OCI-LY3 (cell line): Measurements from ENCODE around the gene HYAL1.

Experiments
- CTCF ChIP-seq: fragments of 200-600, 300-600 bp; sonication (generic); IDR thresholded peaks from 2 replicates; pipeline ENCODE4 v1.5.1; 2014; ENCODE audit warnings: antibody characterized with exemption, low read length, low read depth
- EZH2phosphoT487 ChIP-seq: fragments of 200-600 bp; shearing (Covaris generic); IDR thresholded peaks from 2 replicates; pipeline ENCODE4 v1.6.1; 2018; ENCODE audit warnings: antibody characterized with exemption, mixed run types, low read depth

GRCh38 chr3:50316657-50317242 lies 13.4 kb upstream of the HYAL1 start:
- TF ChIP-seq CTCF, result no peak
- no peak for TF ChIP-seq EZH2phosphoT487
